HCT116 (cell line): ENCODE measurements around the gene PLAAT3. TPM values are rescaled to one million over a fixed set of nuclear protein-coding genes. Genes with fewer than 3 reads are reported as not detected.

ENCODE experiments used
- ATAC-seq: fragments of 200-7000 bp; cut with Tn5 transposase; 2 replicates; pipeline ENCODE4 v1.9.1; 2020; ENCODE audit warnings: mild to moderate bottlenecking, moderate library complexity
- BruUV-seq: library from RNA; stranded (reverse); fragments of 400-500 nt; replicated peaks from 2 replicates; lab custom pipeline; 2021; lab: Mats Ljungman, UMichigan
- CTCF ChIA-PET: fragments of 300-600 bp; sonication (Branson Sonifier 250); formaldehyde crosslinking; loops from one replicate; lab custom pipeline; 2021; ENCODE audit warnings: antibody characterized with exemption; lab: Charles Lee
- POLR2A ChIA-PET: fragments of 300-600, 350-600 bp; sonication (Branson Sonifier 250); formaldehyde crosslinking; loops from one replicate; lab custom pipeline; 2021; ENCODE audit warnings: antibody characterized with exemption; lab: Charles Lee
- RAD21 ChIA-PET, 2 experiments: fragments of 300-600 bp; sonication (Branson Sonifier 250); formaldehyde crosslinking; loops; one replicate each; lab custom pipeline; 2023; ENCODE audit warnings: low total read pairs in 2 of 2; ENCODE audit not compliant: uncharacterized antibody in 2 of 2, unreplicated experiment in 2 of 2, low non-redundant PET in 1 of 2; lab: Charles Lee
- DNase-seq: peaks from one replicate; pipeline ENCODE4 v3.0.0-alpha.2; 2010; ENCODE audit warnings: low read depth, low spot score
- H2AFZ ChIP-seq: fragments of 200-600 bp; shearing (Covaris generic), sonication (generic); 2 replicates; pipeline ENCODE4 v1.6.1; 2017; ENCODE audit warnings: low read depth, mixed run types, mixed read lengths, antibody characterized with exemption, low read length; ENCODE audit not compliant: poor library complexity, severe bottlenecking
- H3K27ac ChIP-seq: 2 replicates; pipeline ENCODE4 v1.5.1; 2012; ENCODE audit warnings: low read depth, low read length
- H3K27me3 ChIP-seq: fragments of 200-600 bp; sonication (generic); 2 replicates; pipeline ENCODE4 v1.6.1; 2016; ENCODE audit warnings: mixed run types, low read length, mixed read lengths; ENCODE audit not compliant: insufficient read depth
- H3K36me3 ChIP-seq, 2 experiments: fragments of 200-500 bp in 1 of 2; fragments of 200-600 bp in 1 of 2; sonication (Bioruptor generic) in 1 of 2; sonication (generic) in 1 of 2; 2 replicates each; pipeline versions ENCODE4 v1.5.1 to v1.6.1; 2014 to 2016; ENCODE audit warnings: low read length in 2 of 2, inconsistent platforms in 1 of 2, mixed read lengths in 1 of 2, mixed run types in 1 of 2; ENCODE audit not compliant: insufficient read depth in 2 of 2, control insufficient read depth in 1 of 2
- H3K4me1 ChIP-seq, 2 experiments: fragments of 200-600 bp in 1 of 2; sonication (generic) in 1 of 2; 2 replicates each; pipeline versions ENCODE4 v1.5.1 to v1.6.1; 2012 to 2017; ENCODE audit warnings: low read length in 2 of 2, inconsistent platforms in 1 of 2, mild to moderate bottlenecking in 1 of 2, mixed read lengths in 1 of 2, mixed run types in 1 of 2, moderate library complexity in 1 of 2; ENCODE audit not compliant: insufficient read depth in 2 of 2, control insufficient read depth in 1 of 2
- H3K4me2 ChIP-seq: fragments of 200-600 bp; sonication (generic); 2 replicates; pipeline ENCODE4 v1.6.1; 2017; ENCODE audit warnings: mixed run types, low read length, mixed read lengths
- H3K4me3 ChIP-seq, 2 experiments: fragments of 200-600 bp in 1 of 2; sonication (generic) in 1 of 2; replicated peaks in 1 of 2; 2 replicates each; pipeline ENCODE4 v1.5.1; 2011 to 2016; ENCODE audit warnings: low read length in 2 of 2, control low read depth in 1 of 2, low read depth in 1 of 2, mild to moderate bottlenecking in 1 of 2, mixed read lengths in 1 of 2, mixed run types in 1 of 2
- H3K79me2 ChIP-seq: fragments of 200-600 bp; sonication (generic); 2 replicates; pipeline ENCODE4 v1.6.1; 2017; ENCODE audit warnings: mild to moderate bottlenecking, mixed run types, low read length, moderate library complexity, mixed read lengths; ENCODE audit not compliant: insufficient read depth
- H3K9ac ChIP-seq: fragments of 200-600 bp; sonication (generic); 2 replicates; pipeline ENCODE4 v1.6.1; 2016; ENCODE audit warnings: low read length, mixed read lengths
- H3K9me2 ChIP-seq: fragments of 200-600 bp; sonication (generic), shearing (Covaris generic); 2 replicates; pipeline ENCODE4 v1.6.1; 2017; ENCODE audit warnings: mixed run types, mild to moderate bottlenecking, moderate library complexity; ENCODE audit not compliant: insufficient read depth
- H3K9me3 ChIP-seq, 2 experiments: fragments of 200-500 bp in 1 of 2; fragments of 200-600 bp in 1 of 2; sonication (Bioruptor generic) in 1 of 2; sonication (generic) in 1 of 2; 2 replicates each; pipeline ENCODE4 v1.6.1; 2014 to 2017; ENCODE audit warnings: low read length in 2 of 2, mixed read lengths in 2 of 2, inconsistent platforms in 1 of 2, low read depth in 1 of 2, mild to moderate bottlenecking in 1 of 2, mixed run types in 1 of 2, moderate library complexity in 1 of 2; ENCODE audit not compliant: control insufficient read depth in 1 of 2, insufficient read depth in 1 of 2
- H4K20me1 ChIP-seq: fragments of 200-600 bp; sonication (generic), shearing (Covaris generic); 2 replicates; pipeline ENCODE4 v1.6.1; 2017; ENCODE audit warnings: mixed run types, mild to moderate bottlenecking, moderate library complexity; ENCODE audit not compliant: insufficient read depth
- CBX3 ChIP-seq: IDR thresholded peaks from 2 replicates; pipeline ENCODE4 v1.6.1; 2012; ENCODE audit warnings: low read depth
- SIN3A ChIP-seq: IDR thresholded peaks from 2 replicates; pipeline ENCODE4 v1.6.1; 2012; ENCODE audit warnings: low read depth
- TCF7L2 ChIP-seq: IDR thresholded peaks from 2 replicates; pipeline ENCODE4 v1.7.0; 2011; ENCODE audit warnings: borderline replicate concordance, inconsistent platforms; ENCODE audit not compliant: insufficient read depth, insufficient read length; ENCODE audit errors: extremely low read depth
- ZNF274 ChIP-seq: fragments of 200-500 bp; sonication (Bioruptor generic); IDR thresholded peaks from 2 replicates; pipeline ENCODE4 v1.6.1; 2014; ENCODE audit warnings: mild to moderate bottlenecking, low read depth, low read length, inconsistent platforms
- intact Hi-C: fragments of 100-400 bp; cut with micrococcal nuclease; formaldehyde crosslinking; loops from 2 replicates; pipeline ENCODE4 v1.10.0; 2022
- total RNA-seq: library from RNA; stranded (reverse); gene quantifications from one replicate; pipeline ENCODE4 v1.2.1, GENCODE V29; 2021; ENCODE audit not compliant: unreplicated experiment

The PLAAT3 gene
- total RNA-seq, 1 experiment from 2014 or later = 31.1 TPM

DNA sequence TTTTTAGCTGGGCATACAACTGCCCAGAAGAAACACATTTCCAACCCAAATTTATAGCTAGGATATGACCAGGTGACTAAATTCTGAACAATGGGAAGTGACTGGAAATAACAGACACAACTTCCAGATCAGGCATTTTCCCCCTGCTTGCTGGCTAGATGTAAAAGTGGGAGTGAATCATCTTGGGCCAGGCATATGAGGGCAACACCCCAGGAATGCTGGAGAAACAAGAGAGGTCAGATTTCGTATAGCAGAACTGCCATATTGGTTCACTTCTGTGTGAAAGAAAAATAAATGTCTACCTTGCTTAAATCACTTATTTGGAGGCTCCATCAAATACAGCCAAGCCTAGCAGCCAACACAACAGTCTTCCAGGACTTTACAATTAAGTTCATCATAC is 49.6 kb upstream of the PLAAT3 start:
- CTCF ChIA-PET = no interaction called here
- H3K4me3 ChIP-seq = no peak overlapping the region
- no peaks in the 10 kb centered on the region for H3K27me3 ChIP-seq
- no peak overlapping the region for H3K9ac ChIP-seq
- H3K4me1 ChIP-seq = peaks cover 20 to 39% of the 10 kb centered on the region in 2 experiments
- intact Hi-C loops = no loop called here
- no peaks in the 10 kb centered on the region for H3K9me3 ChIP-seq
- no peak for DNase-seq
- H3K36me3 ChIP-seq = no peaks in the 10 kb centered on the region
- no peaks in the 10 kb centered on the region for H4K20me1 ChIP-seq
- RAD21 ChIA-PET = no interaction called here
- BruUV-seq = no TSS peak
- ATAC-seq = no peak
- no peak overlapping the region for H2AFZ ChIP-seq
- POLR2A ChIA-PET = no interaction called here
- peaks cover 97% of the 10 kb centered on the region for H3K79me2 ChIP-seq
- H3K27ac ChIP-seq = no peak overlapping the region
- H3K9me2 ChIP-seq = no peaks in the 10 kb centered on the region
- no peak for TF ChIP-seq TCF7L2
- TF ChIP-seq SIN3A = no peak
- no peak for TF ChIP-seq CBX3
- TF ChIP-seq, all 23 proteins: peak for 0
- H3K4me2 ChIP-seq = peak overlapping the region; percentile 33

DNA sequence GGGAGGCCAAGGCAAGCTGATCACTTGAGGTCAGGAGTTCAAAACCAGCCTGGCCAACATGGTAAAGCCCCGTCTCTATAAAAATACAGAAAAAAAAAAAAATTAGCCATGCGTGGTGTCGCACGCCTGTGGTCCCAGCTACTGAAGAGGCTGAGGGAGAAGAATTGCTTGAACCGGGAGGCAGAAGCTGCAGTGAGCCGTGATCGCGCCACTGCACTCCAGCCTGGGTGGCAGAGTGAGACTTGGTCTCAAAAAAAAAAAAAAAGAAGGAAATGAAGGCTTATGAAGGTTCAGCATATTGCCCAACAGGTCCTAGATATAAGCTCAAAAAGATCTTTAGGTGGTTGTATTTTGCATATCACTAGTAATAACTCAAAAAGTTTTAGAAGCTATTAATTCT is 46.7 kb upstream of the PLAAT3 start:
- DNase-seq (no peak), ATAC-seq (no peak)
- TF ChIP-seq ZNF274 = no peak
- H3K9ac ChIP-seq = no peak overlapping the region
- peaks cover 5 to 16% of the 10 kb centered on the region in 2 experiments; a peak in 3 of 4 replicates for H3K4me1 ChIP-seq
- H3K36me3 ChIP-seq = 0 out of 4 replicates have a peak, but pooled peaks cover 0 to 3% of the 10 kb centered on the region in 2 experiments
- H3K79me2 ChIP-seq = peaks cover 76% of the 10 kb centered on the region
- ChIA-PET POLR2A (no interaction called here), CTCF (interaction anchor here (1.5 kb wide), 1 partner anchor 22 kb away, joined by 4 read pairs; no protein-coding TSS in a partner anchor), RAD21 (no interaction called here)
- no TSS peak for BruUV-seq
- H4K20me1 ChIP-seq = no peaks in the 10 kb centered on the region
- no peaks in the 10 kb centered on the region for H3K9me3 ChIP-seq
- H2AFZ ChIP-seq = no peak overlapping the region
- intact Hi-C loops = no loop called here
- H3K4me2 ChIP-seq = no peak overlapping the region
- no peak overlapping the region for H3K4me3 ChIP-seq
- H3K27me3 ChIP-seq = no peaks in the 10 kb centered on the region
- no peak overlapping the region for H3K27ac ChIP-seq
- H3K9me2 ChIP-seq = no peaks in the 10 kb centered on the region
